ENCODE data around the gene KRTAP24-1.

GRCh38 chr21:30305136-30305535 lies 22.4 kb upstream of the KRTAP24-1 start:
- TF ChIP-seq EZH2phosphoT487 (IDR thresholded peaks at IDR 0.05; ENCODE audit: insufficient read depth, low read depth) (no peak), EZH2 (IDR thresholded peaks at IDR 0.05; ENCODE audit: insufficient read depth, poor library complexity, severe bottlenecking) (no peak)
